ENCODE results near the gene VDR.

- TF ChIP-seq TAF1 (IDR thresholded peaks at IDR 0.05; ENCODE audit: borderline replicate concordance, insufficient read depth, low read length) (no peak), POLR2AphosphoS5 (IDR thresholded peaks at IDR 0.05; ENCODE audit: low read depth, low read length) (no peak)
- TF ChIP-seq, protein P1, sequence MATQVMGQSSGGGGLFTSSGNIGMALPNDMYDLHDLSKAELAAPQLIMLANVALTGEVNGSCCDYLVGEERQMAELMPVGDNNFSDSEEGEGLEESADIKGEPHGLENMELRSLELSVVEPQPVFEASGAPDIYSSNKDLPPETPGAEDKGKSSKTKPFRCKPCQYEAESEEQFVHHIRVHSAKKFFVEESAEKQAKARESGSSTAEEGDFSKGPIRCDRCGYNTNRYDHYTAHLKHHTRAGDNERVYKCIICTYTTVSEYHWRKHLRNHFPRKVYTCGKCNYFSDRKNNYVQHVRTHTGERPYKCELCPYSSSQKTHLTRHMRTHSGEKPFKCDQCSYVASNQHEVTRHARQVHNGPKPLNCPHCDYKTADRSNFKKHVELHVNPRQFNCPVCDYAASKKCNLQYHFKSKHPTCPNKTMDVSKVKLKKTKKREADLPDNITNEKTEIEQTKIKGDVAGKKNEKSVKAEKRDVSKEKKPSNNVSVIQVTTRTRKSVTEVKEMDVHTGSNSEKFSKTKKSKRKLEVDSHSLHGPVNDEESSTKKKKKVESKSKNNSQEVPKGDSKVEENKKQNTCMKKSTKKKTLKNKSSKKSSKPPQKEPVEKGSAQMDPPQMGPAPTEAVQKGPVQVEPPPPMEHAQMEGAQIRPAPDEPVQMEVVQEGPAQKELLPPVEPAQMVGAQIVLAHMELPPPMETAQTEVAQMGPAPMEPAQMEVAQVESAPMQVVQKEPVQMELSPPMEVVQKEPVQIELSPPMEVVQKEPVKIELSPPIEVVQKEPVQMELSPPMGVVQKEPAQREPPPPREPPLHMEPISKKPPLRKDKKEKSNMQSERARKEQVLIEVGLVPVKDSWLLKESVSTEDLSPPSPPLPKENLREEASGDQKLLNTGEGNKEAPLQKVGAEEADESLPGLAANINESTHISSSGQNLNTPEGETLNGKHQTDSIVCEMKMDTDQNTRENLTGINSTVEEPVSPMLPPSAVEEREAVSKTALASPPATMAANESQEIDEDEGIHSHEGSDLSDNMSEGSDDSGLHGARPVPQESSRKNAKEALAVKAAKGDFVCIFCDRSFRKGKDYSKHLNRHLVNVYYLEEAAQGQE (IDR thresholded peaks at IDR 0.05; ENCODE audit: insufficient read depth in 1 of 2, low read depth in 2 of 2, low read length in 2 of 2): no peak
Measured at GRCh38 chr12:47801904-47802246, 102.9 kb downstream of the VDR start.
